ENCODE results near the gene THSD4.
"Not testable (repeated sequence)": the region's sequence is repeated elsewhere in the genome, so short reads cannot be mapped to it uniquely, and the experiment has no call there.

Gene THSD4

DNA sequence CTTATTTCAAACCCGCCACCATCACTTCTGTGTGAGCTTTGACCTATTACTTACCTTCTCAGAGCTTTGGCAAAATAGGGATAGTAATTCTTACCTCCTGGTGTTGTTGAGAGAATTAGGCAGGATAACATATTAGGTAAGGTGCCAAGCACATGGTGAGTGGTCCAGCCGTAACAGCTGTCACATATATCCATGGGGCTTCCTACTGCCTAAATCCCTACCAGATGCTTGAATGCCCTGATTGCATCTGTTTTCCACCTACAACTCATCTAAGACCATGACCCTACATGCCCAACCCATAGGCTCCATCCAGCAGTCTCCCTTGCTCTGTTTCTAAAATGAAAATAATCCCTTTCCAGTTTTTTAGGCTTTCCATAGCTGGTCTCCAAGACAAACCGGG lies 532.8 kb downstream of the THSD4 start:
- no peak for DNase-seq

DNA sequence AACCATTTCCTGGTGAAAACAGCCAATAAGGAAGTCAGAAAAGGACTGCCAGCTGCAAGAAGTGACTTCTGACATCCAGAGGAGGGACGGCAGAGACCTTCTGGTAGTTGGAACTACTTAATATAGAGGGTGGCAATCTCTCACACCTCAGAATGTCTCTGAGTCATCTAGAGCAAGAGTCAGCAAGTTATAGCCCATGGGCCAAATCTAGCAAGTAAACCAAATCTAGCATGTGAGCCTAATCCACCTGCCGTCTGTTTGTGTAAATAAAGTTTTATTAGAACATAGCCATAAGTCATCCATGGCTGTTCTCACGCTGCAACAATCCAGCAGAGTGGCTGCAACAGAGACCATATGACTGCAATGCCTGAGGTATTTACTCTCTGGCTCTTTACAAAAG lies 534.6 kb downstream of the THSD4 start:
- no peak for DNase-seq

- no peak for DNase-seq
These were observed 535.3 kb downstream of the THSD4 start for GRCh38 chr15:71650603-71651002.

- DNase-seq, result peak; percentile 68 to 81
These were observed 536.5 kb downstream of the THSD4 start for GRCh38 chr15:71651750-71652186.

DNA sequence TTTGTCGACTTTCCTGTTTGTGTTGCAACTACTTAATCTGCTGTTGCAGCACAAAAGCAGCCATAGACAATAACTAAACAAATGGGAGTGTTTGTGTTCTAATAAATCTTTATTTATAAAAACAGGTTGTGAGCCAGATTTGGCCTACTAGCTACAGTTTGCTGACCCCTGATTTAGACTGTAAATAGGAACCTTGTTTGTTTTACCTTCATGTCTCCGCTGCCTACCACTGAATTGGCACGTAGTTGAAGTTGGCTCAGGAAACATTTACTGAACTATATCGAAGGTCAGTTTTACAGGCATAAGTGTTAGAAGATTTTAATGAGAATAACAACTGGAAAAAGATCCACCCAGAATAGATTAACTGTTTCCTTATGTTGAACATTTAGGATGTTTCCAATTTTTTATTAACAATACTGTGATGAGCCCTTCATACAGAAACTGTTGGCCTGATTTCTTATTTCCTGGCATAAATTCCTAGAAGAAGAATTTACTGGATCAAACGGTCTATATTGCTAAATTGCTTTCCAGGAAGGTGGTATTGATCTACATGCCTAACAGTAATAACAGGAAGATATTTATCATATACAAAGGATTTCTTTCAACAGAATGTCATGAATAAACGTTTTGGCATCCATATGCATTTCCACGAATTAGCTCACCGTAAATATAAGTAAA lies 538.9 kb downstream of the THSD4 start:
- no peak for DNase-seq

- no peak for DNase-seq
These were observed 539.5 kb downstream of the THSD4 start for GRCh38 chr15:71654720-71655174.

DNA sequence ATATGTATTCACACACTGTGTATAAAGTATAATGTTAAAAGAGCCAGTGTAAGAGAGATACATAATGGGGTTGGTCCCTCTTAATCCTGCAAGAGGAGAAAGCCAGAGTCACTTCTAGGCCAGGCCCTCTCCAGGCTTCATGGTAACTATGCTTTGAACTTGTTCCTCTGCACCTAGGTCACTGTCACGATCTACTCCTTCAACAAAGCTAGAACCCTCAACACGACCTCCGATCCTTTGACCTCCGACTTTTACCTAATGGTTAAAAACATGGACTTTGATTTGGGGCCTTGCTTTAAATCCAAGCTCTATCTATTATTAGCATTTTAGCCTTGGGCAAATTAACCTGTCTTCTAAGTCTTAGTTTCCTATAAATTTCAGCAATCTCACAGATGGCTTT lies 541.2 kb downstream of the THSD4 start:
- no peak for DNase-seq

GRCh38 chr15:71657141-71657540 lies 541.9 kb downstream of the THSD4 start:
- DNase-seq, result no peak

DNA sequence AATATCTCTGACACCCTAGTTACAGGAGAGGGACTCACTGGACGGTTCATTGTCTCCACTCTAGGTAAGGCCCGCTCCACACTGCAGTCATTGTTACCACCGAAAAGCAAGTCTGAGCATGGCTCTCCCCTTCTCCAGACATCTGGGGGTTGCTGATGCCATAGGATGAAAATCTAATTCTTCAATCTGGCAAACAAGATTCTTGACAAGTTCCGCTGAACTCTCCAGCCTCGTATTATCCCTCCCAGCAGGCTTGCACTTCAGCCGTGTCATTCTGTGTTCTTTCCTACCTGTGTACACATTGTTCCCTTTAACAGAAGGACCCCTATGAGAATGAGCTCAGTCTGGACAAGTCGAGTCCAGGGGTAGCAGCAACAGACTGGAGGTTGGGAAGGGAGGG lies 542.8 kb downstream of the THSD4 start:
- no peak for DNase-seq

- DNase-seq, result no peak
These were observed 543.8 kb downstream of the THSD4 start for GRCh38 chr15:71658827-71659729.

DNA sequence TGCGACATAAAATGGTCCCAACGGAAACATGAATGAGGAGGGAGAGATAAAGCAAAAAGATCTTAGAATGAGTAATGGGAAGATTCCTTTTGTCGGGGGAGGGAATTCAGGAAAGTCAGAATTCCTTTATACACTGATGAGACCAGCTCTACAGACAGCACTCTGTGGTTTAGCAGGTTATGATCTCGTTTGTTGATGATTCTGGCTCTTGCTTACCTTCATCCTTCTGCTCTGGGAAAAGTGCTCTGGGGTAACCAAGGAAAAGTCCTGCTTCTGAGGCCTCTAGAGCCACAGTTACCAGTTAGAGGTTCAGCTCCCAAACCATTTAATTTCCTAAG lies 544.4 kb downstream of the THSD4 start:
- DNase-seq, result no peak

- peak; percentile 54 to 65 for DNase-seq
These were observed 545.2 kb downstream of the THSD4 start for GRCh38 chr15:71660501-71660900.

DNA sequence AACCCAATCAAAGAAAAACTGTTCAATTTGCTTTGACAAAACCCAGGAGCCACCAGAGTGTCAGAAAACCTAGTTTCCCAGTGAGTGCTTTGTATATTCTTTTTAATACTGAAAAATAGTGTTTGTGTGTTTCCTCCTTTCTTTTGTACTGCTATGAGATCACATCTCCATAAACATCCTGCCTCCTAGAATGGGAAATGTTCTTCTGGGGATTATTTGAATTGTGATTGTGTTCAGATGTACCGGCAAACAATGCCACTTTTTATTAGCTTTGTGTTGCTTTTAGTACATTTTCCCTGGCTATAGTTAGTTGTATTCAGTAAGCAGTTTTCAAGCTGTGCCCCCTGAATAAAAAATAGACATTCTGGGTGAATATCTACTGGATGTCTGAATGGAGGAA lies 547.0 kb downstream of the THSD4 start:
- DNase-seq, result no peak

DNA sequence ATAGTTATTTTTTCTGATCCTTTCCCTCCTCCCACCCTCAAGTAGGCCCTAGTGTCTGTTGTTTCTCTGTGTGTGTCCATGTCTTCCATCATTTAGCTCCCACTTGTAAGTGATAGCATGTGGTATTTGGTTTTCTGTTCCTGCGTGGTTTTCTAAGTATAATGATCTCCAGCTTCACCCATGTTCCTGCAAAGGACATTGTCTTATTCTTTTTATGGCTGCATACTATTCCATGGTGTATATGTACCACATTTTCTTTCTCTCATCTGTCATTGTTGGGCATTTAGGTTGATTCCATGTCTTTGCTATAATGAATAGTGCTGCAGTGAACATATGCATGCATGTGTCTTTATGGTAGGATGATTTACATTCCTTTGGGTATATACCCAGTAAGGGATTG lies 549.4 kb downstream of the THSD4 start:
- DNase-seq, result no peak

- no peak for DNase-seq
These were observed 551.7 kb downstream of the THSD4 start for GRCh38 chr15:71666763-71667620.

GRCh38 chr15:71669688-71670087 lies 554.4 kb downstream of the THSD4 start:
- no peak for DNase-seq

DNA sequence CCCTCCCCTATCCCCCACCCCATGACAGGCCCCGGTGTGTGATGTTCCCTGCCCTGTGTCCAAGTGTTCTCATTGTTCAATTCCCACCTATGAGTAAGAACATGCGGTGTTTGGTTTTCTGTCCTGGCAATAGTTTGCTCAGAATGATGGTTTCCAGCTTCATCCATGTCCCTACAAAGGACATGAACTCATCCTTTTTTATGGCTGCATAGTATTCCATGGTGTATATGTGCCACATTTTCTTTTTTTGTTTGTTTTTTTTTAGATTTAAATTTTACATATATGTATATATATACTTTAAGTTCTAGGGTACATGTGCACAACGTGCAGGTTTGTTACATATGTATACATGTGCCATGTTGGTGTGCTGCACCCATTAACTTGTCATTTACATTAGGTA lies 555.0 kb downstream of the THSD4 start:
- not testable (repeated sequence) for DNase-seq

DNA sequence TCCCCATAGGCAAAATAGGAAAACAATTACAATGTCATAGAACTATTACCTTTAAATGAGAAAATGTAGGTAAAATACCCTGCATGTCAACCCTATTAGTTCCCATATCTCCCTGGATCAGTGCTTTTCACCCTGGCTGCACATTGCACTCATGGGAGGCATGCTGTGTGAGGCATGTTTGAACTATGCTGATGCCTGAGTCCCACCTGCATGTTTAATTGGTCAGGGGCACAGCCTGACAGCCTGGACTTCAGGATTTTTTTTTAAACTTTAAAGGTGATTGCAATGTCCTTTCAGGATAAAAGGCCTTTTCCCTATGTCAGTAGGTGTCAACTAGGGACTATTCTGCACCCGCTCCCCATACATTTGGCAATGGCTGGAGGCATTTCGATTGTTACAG lies 559.1 kb downstream of the THSD4 start:
- no peak for DNase-seq

DNA sequence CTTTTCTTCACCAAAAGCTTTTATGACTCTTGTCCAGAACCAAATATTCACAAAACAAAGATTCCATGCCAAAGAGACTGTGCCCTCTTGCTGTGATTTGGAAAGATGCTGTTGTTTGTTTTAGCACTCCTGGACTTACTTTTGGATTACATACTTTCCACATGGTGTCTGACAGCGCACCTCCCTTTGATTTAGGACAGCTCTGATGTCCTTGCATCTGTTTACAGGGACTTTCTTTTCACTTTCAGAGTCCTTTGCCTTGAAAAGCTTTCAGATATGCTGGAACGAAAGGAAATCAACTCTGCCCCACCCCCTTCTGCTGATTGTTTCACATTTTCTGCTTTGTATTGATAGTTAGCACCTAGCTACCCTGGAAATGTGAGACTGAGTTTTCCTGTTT lies 562.1 kb downstream of the THSD4 start:
- no peak for DNase-seq

DNA sequence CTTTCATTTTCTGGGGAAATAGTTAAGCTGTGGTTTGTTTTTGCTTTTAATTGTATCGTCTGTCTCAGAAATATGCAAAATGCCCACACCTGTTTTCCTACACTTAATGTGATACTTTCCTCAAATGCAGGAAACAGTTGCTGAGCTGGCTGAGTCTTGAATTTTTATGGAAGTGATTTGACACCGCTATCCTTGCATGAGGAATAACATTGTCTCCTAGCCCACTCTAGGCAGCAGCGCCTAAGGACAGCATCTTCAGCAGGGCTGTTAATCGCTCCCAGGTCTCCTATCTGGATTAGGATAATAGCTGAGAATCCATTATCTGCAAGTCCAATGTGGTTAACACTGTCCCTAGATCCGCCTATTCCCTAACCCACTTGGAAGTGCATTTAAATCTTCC lies 562.5 kb downstream of the THSD4 start:
- DNase-seq, result no peak

DNA sequence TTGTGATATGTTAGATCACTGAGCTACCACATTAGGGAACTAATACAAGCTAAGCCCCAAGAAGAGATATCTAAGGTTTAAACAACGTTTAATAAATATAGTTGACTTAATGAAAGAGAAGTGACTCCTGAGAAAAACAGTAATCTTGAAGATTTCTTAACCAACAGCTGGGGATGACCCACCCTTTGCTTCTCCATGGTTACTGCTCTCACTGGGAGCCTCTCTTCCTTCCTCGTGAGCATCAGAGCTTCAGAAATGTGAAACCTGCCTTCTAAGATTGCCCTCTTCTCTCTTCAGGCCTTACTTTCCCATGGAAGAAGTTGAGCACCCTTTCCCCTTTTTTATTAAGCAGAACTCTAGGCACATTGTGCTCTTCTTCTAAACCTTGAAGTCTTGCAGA lies 562.9 kb downstream of the THSD4 start:
- no peak for DNase-seq

DNA sequence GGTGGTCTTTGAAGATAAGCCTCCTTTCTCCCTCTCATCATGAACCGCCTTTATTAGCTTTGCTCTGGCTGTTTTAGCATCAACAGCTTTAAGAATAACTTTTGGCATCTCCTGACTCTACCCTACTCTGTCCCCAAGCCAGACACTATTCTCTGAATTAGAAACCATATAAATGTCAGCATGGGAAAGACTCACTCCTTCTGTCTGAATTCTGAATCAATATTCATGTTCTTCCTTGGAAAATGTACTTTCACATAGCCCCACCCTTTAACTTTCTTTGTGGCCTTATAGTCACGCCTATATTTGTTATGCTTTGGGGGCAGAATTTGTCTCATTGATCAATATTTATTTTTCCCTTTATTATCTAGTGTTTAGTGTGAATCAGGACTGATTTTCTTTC lies 563.3 kb downstream of the THSD4 start:
- DNase-seq, result no peak

DNA sequence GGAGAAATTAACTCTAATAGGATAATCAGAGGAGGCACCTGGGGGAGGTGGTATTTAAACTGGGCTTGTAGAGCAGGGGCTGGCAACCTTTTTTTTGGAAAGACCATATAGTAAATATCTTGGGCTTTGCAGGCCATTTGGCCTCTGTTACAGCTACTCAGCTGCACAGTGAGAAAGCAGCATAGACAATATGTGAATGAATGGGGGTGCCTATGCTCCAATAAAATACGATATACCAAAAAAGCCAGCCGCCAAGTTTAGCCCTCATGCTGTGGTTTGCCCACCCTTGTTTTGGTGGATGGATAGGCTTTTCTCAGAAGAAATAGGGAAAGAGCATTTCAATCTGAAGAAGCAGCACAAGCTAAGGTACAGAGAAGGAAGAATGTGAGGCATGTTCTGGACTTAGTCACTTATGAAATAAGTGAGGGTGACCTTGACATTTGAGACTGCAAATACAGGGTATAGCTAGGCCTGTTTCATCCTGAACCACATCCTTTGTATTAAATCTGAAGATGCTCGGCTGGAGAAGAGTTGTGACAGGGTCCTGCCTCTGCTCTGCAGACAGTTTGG lies 564.0 kb downstream of the THSD4 start:
- DNase-seq, result no peak
